ENCODE results near the gene BZW2.
"Not testable (repeated sequence)": the region's sequence is repeated elsewhere in the genome, so short reads cannot be mapped to it uniquely, and the experiment has no call there.

The BZW2 gene

GRCh38 chr7:16644636-16645592 lies 1.1 kb upstream of the BZW2 start:
- no peak for DNase-seq (ENCODE audit: low read depth in 2 of 2)

- DNase-seq (ENCODE audit: low read depth in 2 of 2): no peak
Observed at GRCh38 chr7:16646472-16647072, 591 bp downstream of the BZW2 start.

GRCh38 chr7:16647435-16647960 lies 1.5 kb downstream of the BZW2 start:
- DNase-seq (ENCODE audit: low read depth in 2 of 2): no peak

GRCh38 chr7:16648551-16648950 lies 2.6 kb downstream of the BZW2 start:
- no peak for DNase-seq (ENCODE audit: low read depth in 2 of 2)

GRCh38 chr7:16649196-16649595 lies 3.2 kb downstream of the BZW2 start:
- DNase-seq (ENCODE audit: low read depth in 2 of 2): no peak

- no peak for DNase-seq (ENCODE audit: low read depth in 2 of 2)
Observed at GRCh38 chr7:16650266-16650665, 4.3 kb downstream of the BZW2 start.

- no peak for DNase-seq (ENCODE audit: low read depth in 2 of 2)
Observed at GRCh38 chr7:16651396-16652239, 5.6 kb downstream of the BZW2 start.

- no peak for DNase-seq (ENCODE audit: low read depth in 2 of 2)
Observed at GRCh38 chr7:16652240-16652583, 6.2 kb downstream of the BZW2 start.

GRCh38 chr7:16652888-16653287 lies 6.9 kb downstream of the BZW2 start:
- no peak for DNase-seq (ENCODE audit: low read depth in 2 of 2)

- no peak for DNase-seq (ENCODE audit: low read depth in 2 of 2)
Observed at GRCh38 chr7:16655394-16655793, 9.4 kb downstream of the BZW2 start.

- DNase-seq (ENCODE audit: low read depth in 2 of 2): no peak
Observed at GRCh38 chr7:16656141-16656540, 10.2 kb downstream of the BZW2 start.

GRCh38 chr7:16657656-16658279 lies 11.8 kb downstream of the BZW2 start:
- peak; percentile 71 to 74 for DNase-seq (ENCODE audit: low read depth in 2 of 2)

GRCh38 chr7:16659854-16660497 lies 14.0 kb downstream of the BZW2 start:
- not testable (repeated sequence) for DNase-seq (ENCODE audit: low read depth in 2 of 2)

GRCh38 chr7:16660702-16661464 lies 14.9 kb downstream of the BZW2 start:
- peak; percentile 73 to 77 for DNase-seq (ENCODE audit: low read depth in 2 of 2)

- DNase-seq (ENCODE audit: low read depth in 2 of 2): no peak
Observed at GRCh38 chr7:16661924-16662323, 15.9 kb downstream of the BZW2 start.

- DNase-seq (ENCODE audit: low read depth in 2 of 2): no peak
Observed at GRCh38 chr7:16667355-16667754, 21.4 kb downstream of the BZW2 start.

- DNase-seq (ENCODE audit: low read depth in 2 of 2): peak; percentile 97
Observed at GRCh38 chr7:16668049-16668858, 22.3 kb downstream of the BZW2 start.

GRCh38 chr7:16668978-16669377 lies 23.0 kb downstream of the BZW2 start:
- no peak for DNase-seq (ENCODE audit: low read depth in 2 of 2)

- no peak for DNase-seq (ENCODE audit: low read depth in 2 of 2)
Observed at GRCh38 chr7:16669581-16669980, 23.6 kb downstream of the BZW2 start.
